Measurements from ENCODE around the gene HSPA14. TPM values are rescaled to one million over a fixed set of nuclear protein-coding genes. Genes with fewer than 3 reads are reported as not detected.

Gene HSPA14
- total and polyA plus RNA-seq, 12 donors = 5.4 to 20.0 (median 12.2) TPM

DNA sequence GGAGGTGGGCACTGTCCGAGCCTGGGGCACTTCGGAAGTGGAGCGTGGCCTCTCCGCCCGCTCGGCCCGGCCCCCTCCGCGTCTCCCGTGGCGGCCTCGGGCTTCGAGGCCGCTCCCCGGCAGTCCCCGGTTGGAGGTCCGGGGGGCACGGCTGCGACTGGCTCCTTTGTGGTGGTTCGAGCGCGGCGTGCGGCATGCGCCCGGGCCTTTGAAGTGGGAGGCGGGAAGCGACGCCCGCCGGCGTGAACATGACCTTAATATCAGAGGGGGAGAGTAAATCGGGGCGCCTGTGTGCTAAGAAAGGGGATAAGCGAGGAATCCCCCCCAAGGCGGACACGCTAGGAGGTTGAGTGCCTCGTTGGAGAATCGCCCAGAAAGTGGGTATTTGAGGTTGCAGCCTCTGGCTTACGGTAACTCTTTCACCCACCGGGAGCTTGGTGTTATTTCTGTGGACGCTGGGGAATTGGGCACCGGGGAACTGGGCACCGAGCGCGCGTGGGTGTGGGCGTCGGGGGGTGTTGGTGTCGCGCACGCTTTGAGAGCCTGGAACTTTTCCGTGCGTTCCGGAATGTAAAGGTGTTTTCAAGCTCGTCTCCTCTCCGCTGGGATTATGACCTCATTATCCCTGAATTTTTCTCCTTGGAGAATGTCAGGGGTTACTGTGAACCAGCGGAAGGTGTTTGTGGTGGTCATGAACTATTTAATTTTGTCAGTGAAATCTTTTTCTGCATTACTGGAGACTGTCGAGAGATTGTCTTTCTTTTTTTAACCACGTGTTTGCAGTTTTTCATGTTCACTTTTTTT, 41.2 kb downstream of the HSPA14 start:
- intact Hi-C loops (cut with DNase I) = no loop called here
- Histone ChIP-seq H3K4me1 (replicated peaks in 1 of 2) (peaks cover 4 to 33% of the 10 kb centered on the region in 2 donors), H3K27me3 (no peaks in the 10 kb centered on the region), H3K9me3 (replicated peaks in 1 of 3) (no peaks in the 10 kb centered on the region), H3K27ac (peak overlapping the region in 4 of 5 donors; percentile 83 to 99 (median 96)), H3K4me3 (peak overlapping the region; percentile 53 to 94 (median 68)), H3K36me3 (replicated peaks in 1 of 2) (no peaks in the 10 kb centered on the region)
- DNase-seq = peak in 6 of 7 donors; percentile 26 to 57 (median 32)
- 0 to 1% (median 0%) methylated on average over 16 to 60 of the region's 60 CpGs for WGBS, 4 donors
- TF ChIP-seq, protein P1, sequence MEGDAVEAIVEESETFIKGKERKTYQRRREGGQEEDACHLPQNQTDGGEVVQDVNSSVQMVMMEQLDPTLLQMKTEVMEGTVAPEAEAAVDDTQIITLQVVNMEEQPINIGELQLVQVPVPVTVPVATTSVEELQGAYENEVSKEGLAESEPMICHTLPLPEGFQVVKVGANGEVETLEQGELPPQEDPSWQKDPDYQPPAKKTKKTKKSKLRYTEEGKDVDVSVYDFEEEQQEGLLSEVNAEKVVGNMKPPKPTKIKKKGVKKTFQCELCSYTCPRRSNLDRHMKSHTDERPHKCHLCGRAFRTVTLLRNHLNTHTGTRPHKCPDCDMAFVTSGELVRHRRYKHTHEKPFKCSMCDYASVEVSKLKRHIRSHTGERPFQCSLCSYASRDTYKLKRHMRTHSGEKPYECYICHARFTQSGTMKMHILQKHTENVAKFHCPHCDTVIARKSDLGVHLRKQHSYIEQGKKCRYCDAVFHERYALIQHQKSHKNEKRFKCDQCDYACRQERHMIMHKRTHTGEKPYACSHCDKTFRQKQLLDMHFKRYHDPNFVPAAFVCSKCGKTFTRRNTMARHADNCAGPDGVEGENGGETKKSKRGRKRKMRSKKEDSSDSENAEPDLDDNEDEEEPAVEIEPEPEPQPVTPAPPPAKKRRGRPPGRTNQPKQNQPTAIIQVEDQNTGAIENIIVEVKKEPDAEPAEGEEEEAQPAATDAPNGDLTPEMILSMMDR (IDR thresholded peaks at IDR 0.05) = no peak
- TF ChIP-seq POLR2A (IDR thresholded peaks at IDR 0.05) = no peak

DNA sequence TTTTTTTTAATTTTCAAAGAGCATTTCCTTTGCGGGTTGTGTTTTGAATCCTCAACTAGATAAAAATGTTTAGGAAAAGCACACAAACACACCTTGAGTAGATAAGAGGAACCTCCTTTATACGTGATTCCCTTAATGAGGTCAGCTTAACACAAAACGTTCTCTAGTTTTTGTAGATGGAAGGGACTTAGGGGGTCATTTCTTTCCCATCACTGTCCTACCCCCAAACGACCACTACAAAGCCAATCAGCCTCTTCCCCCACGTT, 41.8 kb downstream of the HSPA14 start:
- Histone ChIP-seq H3K36me3 (replicated peaks in 1 of 2) (no peaks in the 10 kb centered on the region), H3K4me1 (replicated peaks in 1 of 2) (peaks cover 3 to 31% of the 10 kb centered on the region in 2 donors), H3K27ac (no peak overlapping the region), H3K27me3 (no peaks in the 10 kb centered on the region), H3K9me3 (replicated peaks in 1 of 3) (no peaks in the 10 kb centered on the region), H3K4me3 (peak overlapping the region in 2 of 4 donors; percentile 77 to 94)
- WGBS, 4 donors = 0 to 3% (median 2%) methylated on average over 5 of the region's 5 CpGs
- TF ChIP-seq POLR2A (IDR thresholded peaks at IDR 0.05) = no peak
- TF ChIP-seq, protein P1 (IDR thresholded peaks at IDR 0.05) = no peak
- DNase-seq = no peak
- intact Hi-C loops (cut with DNase I) = no loop called here

DNA sequence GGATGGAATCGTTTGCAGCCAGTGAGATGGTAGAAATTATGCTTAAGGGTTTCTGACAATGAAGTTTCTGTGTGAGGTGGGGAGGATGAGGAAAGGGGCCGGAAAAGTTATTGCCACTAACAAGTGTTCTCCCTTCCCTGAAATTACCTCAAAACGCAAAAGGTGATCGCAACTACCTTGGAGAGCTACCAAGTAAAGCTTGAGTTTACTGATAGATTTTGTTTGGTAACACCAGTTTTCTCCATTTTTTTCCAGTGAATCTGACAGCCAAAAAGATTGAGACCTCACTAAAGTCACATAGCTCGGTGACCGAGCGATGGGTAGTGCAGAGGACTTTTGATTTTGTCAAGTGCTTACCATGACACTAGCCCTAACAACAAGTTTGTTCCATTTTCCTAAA, 42.1 kb downstream of the HSPA14 start:
- no peak for TF ChIP-seq POLR2A (IDR thresholded peaks at IDR 0.05)
- TF ChIP-seq, protein P1 (IDR thresholded peaks at IDR 0.05) = no peak
- Histone ChIP-seq H3K9me3 (replicated peaks in 1 of 3) (no peaks in the 10 kb centered on the region), H3K36me3 (replicated peaks in 1 of 2) (no peaks in the 10 kb centered on the region), H3K27ac (no peak overlapping the region), H3K4me3 (peak overlapping the region in 1 of 4 donors; percentile 94), H3K27me3 (no peaks in the 10 kb centered on the region), H3K4me1 (replicated peaks in 1 of 2) (peaks cover 0 to 30% of the 10 kb centered on the region in 2 donors)
- intact Hi-C loops (cut with DNase I) = no loop called here
- WGBS, 4 donors = 55 to 64% (median 61%) methylated on average over 7 of the region's 7 CpGs
- no peak for DNase-seq

DNA sequence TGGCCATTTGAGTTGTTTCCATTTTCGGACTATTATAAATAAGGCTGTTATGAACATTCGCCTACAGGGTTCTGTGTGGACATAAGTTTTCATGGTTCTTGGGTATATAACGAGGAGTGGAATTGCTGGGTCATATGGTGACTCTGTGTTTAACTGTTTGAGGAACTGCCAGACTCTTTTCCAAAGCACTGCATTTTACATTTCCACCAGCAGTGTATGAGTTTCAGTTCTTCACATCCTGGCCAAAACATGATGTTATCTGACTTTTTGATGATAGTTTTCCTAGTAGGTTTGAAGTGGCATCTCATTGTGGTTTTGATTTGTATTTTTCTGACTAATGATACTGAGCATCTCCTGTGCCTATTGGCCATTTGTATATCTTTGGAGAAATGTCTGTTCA, 46.0 kb downstream of the HSPA14 start:
- no peak for DNase-seq
- H3K36me3 ChIP-seq (replicated peaks in 1 of 2) = no peaks in the 10 kb centered on the region
- no peak overlapping the region for H3K27ac ChIP-seq
- H3K4me1 ChIP-seq (replicated peaks in 1 of 2) = peaks cover 0 to 17% of the 10 kb centered on the region in 2 donors
- H3K9me3 ChIP-seq (replicated peaks in 1 of 3) = no peaks in the 10 kb centered on the region
- no peaks in the 10 kb centered on the region for H3K27me3 ChIP-seq
- WGBS, 4 donors = 92 to 93% (median 92%) methylated on average over 3 of the region's 3 CpGs
- no peak overlapping the region for H3K4me3 ChIP-seq
- TF ChIP-seq, protein P1 (IDR thresholded peaks at IDR 0.05) = no peak
- intact Hi-C loops (cut with DNase I) = no loop called here

All from adrenal gland (tissue), 12 donors.